WERI-Rb-1 (cell line): ENCODE data around the gene GALNT9.

ENCODE experiments used
- DNase-seq: peaks from one replicate; pipeline ENCODE4 v3.0.0-alpha.2; 2020
- H3K27ac ChIP-seq: fragments of 250-450 bp; sonication (Bioruptor Pico); 2 replicates; pipeline ENCODE4 v1.5.1; 2020; ENCODE audit warnings: mild to moderate bottlenecking, moderate library complexity
- H3K27me3 ChIP-seq: fragments of 250-450 bp; sonication (Bioruptor Pico); 2 replicates; pipeline ENCODE4 v1.5.1; 2021; ENCODE audit warnings: mild to moderate bottlenecking, low read depth, moderate library complexity; ENCODE audit not compliant: insufficient read depth, severe bottlenecking
- H3K36me3 ChIP-seq: fragments of 250-450 bp; sonication (Bioruptor Pico); 2 replicates; pipeline ENCODE4 v1.5.1; 2020; ENCODE audit warnings: mild to moderate bottlenecking, moderate library complexity
- H3K4me3 ChIP-seq: 2 replicates; pipeline ENCODE4 v1.5.1; 2011; ENCODE audit warnings: low read depth, mild to moderate bottlenecking, control low read depth, low read length
- H3K9me3 ChIP-seq: fragments of 250-450 bp; sonication (Bioruptor Pico); 2 replicates; pipeline ENCODE4 v1.5.1; 2021; ENCODE audit warnings: mild to moderate bottlenecking, moderate library complexity; ENCODE audit not compliant: severe bottlenecking
- CTCF ChIP-seq: IDR thresholded peaks from 2 replicates; pipeline ENCODE4 v1.5.1; 2011; ENCODE audit warnings: low read depth, mild to moderate bottlenecking, control low read depth, inconsistent platforms, low read length

The GALNT9 gene

GRCh38 chr12:132208153-132208823 is 121.1 kb downstream of the GALNT9 start:
- no peaks in the 10 kb centered on the region for H3K27me3 ChIP-seq
- DNase-seq: peak; percentile 95
- no peaks in the 10 kb centered on the region for H3K36me3 ChIP-seq
- H3K9me3 ChIP-seq: peaks cover 6% of the 10 kb centered on the region
- H3K27ac ChIP-seq: peak overlapping the region; percentile 80
- TF ChIP-seq CTCF: no peak
- H3K4me3 ChIP-seq: no peak overlapping the region

- Histone ChIP-seq H3K27ac (peak overlapping the region; percentile 64), H3K4me3 (no peak overlapping the region), H3K36me3 (no peaks in the 10 kb centered on the region), H3K27me3 (no peaks in the 10 kb centered on the region), H3K9me3 (peaks cover 6% of the 10 kb centered on the region)
- no peak for TF ChIP-seq CTCF
- DNase-seq: no peak
Observed at GRCh38 chr12:132207083-132207775, 122.2 kb downstream of the GALNT9 start.

GRCh38 chr12:132206046-132206434 is 123.3 kb downstream of the GALNT9 start:
- Histone ChIP-seq H3K9me3 (peaks cover 6% of the 10 kb centered on the region), H3K36me3 (no peaks in the 10 kb centered on the region), H3K27ac (no peak overlapping the region), H3K4me3 (no peak overlapping the region), H3K27me3 (no peaks in the 10 kb centered on the region)
- no peak for DNase-seq
- TF ChIP-seq CTCF: no peak

- Histone ChIP-seq H3K9me3 (peaks cover 6% of the 10 kb centered on the region), H3K27me3 (no peaks in the 10 kb centered on the region), H3K36me3 (no peaks in the 10 kb centered on the region), H3K27ac (no peak overlapping the region; the same call in 1 of the 2 replicates), H3K4me3 (no peak overlapping the region)
- TF ChIP-seq CTCF: no peak
- DNase-seq: no peak
Observed at GRCh38 chr12:132205271-132206045, 123.9 kb downstream of the GALNT9 start.

GRCh38 chr12:132204793-132205270 is 124.6 kb downstream of the GALNT9 start:
- H3K36me3 ChIP-seq: no peaks in the 10 kb centered on the region
- H3K27ac ChIP-seq: peak overlapping the region; percentile 23; the same call in 1 of the 2 replicates
- no peak overlapping the region for H3K4me3 ChIP-seq
- no peak for TF ChIP-seq CTCF
- peaks cover 6% of the 10 kb centered on the region for H3K9me3 ChIP-seq
- H3K27me3 ChIP-seq: no peaks in the 10 kb centered on the region
- no peak for DNase-seq
